ENCODE data around the gene SEC22A.

DNA sequence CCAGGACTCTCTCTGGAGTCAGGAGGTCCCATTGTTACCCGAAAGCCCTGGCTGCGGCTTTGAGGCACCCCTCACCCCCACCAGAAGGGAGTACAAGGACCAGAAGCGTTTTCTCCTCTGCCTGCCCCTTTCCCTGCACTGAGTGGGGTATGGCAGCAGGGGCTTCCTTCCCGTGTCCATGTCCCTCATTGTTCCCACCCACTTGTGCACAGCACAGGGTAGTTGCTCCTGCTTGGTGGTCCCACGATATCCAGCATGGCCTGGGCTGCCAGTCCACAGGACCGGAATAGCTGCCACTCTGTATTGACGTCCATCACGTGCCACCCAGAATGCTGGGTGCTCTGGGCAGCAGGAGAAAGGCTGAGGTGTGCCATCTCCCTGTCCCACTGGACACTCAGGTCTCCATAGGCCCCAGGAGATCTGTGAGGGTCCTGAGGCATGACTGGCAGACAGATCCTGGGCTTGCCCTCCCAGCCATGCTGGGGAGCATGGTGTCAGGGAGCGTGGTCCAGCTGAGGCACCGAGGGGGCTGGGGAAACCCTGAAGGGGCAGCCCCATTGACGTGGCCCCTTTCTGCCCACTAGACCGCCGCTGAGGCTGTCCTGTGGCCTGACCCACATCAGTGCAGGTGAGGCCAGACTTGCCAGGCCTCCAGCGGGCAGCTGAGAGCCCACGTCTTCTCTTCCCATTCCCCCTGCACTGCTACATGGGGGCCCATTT lies 45.3 kb upstream of the SEC22A start:
- TF ChIP-seq, protein P1, sequence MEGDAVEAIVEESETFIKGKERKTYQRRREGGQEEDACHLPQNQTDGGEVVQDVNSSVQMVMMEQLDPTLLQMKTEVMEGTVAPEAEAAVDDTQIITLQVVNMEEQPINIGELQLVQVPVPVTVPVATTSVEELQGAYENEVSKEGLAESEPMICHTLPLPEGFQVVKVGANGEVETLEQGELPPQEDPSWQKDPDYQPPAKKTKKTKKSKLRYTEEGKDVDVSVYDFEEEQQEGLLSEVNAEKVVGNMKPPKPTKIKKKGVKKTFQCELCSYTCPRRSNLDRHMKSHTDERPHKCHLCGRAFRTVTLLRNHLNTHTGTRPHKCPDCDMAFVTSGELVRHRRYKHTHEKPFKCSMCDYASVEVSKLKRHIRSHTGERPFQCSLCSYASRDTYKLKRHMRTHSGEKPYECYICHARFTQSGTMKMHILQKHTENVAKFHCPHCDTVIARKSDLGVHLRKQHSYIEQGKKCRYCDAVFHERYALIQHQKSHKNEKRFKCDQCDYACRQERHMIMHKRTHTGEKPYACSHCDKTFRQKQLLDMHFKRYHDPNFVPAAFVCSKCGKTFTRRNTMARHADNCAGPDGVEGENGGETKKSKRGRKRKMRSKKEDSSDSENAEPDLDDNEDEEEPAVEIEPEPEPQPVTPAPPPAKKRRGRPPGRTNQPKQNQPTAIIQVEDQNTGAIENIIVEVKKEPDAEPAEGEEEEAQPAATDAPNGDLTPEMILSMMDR (IDR thresholded peaks at IDR 0.05), result no peak
- TF ChIP-seq POLR2A (IDR thresholded peaks at IDR 0.05), result no peak
